Measurements from ENCODE around the gene VAPB.
"Not testable (repeated sequence)": the region's sequence is repeated elsewhere in the genome, so short reads cannot be mapped to it uniquely, and the experiment has no call there.

The VAPB gene, protein sequence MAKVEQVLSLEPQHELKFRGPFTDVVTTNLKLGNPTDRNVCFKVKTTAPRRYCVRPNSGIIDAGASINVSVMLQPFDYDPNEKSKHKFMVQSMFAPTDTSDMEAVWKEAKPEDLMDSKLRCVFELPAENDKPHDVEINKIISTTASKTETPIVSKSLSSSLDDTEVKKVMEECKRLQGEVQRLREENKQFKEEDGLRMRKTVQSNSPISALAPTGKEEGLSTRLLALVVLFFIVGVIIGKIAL

DNA sequence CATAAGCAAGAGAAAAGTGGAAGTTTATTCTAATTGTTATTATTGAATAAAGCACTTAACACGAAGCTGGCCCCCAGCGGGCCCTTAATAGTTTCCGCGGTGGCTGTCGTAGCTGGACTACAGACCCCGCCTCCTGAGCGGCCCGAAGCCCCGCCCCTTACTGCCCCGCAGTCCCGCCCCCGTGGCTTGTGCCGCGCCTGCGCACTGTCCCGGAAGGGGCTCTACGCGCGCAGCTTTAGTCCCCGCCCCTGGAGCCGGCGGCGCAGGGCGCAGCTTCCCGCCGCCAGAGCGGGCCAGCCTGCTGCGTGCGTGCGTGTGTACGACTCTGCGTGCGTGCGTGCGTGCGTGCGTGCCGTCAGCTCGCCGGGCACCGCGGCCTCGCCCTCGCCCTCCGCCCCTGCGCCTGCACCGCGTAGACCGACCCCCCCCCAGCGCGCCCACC is at the start of gene VAPB:
Gene VAPB (plus strand): TSS at position 348 of the 442 bp plus-strand sequence. CDS start 231 bp downstream, outside the sequence.
- DNase-seq (ENCODE audit: low spot score) = peak; percentile 97

DNA sequence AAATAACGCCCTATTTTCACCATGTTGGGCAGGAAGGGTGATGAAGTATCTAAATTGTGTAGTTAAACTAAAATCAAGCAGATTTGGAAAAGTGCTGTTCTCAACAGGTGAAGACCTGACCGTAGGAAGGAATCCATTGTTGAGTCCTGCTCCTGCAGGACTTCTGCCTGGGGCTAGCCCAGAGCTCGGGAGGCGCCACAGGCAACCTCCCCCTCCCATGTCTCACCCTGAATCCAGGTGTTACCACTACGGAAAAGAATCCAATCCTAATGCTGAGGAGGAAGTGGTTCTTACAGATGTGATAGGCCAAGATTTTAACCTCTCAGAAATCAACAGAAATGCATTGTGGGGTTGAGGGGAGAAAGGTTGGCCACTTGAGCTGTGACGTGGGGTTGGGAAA is 49.3 kb upstream of the VAPB start:
- no peak for DNase-seq (ENCODE audit: low spot score)

DNA sequence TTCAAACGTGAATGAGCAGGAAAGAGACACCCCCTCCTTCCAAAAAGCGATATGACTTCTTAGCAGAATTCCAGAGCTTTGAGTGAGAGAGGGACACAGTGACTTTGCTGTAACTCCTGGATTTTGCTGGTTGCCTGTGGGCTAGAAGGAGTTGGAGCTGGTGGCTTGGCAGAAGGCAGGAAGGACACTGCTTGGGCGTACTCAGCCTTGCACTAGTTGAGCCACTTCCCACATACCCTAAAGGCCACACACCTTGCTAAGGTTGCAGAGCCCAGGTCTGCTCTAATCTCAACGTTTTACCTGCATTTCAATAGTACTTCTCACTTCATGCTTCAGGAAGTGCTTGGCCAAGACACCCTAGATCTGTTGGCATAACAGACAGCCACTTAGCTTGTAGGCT is 48.9 kb upstream of the VAPB start:
- DNase-seq (ENCODE audit: low spot score) = no peak

DNA sequence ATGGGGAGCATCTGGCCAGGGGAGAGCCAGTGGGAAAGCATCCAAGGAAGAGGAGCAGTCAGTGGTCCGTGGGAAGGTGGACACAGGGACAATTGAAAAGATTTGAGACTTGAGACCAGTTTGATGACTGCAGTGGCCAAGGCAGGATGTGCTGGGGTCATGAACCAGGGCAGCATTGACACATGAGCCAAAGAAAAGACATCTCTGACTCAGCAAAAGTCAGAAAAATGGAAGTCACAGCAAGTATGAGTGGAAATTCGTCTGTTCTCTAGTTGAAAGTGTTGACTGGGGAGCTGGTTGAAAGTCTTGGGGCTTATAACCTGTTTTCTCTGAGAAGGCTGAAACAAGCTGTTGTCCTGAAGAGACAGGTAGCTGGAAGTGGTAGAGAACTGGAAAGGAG is 48.2 kb upstream of the VAPB start:
- peak; percentile 44 for DNase-seq (ENCODE audit: low spot score)

DNA sequence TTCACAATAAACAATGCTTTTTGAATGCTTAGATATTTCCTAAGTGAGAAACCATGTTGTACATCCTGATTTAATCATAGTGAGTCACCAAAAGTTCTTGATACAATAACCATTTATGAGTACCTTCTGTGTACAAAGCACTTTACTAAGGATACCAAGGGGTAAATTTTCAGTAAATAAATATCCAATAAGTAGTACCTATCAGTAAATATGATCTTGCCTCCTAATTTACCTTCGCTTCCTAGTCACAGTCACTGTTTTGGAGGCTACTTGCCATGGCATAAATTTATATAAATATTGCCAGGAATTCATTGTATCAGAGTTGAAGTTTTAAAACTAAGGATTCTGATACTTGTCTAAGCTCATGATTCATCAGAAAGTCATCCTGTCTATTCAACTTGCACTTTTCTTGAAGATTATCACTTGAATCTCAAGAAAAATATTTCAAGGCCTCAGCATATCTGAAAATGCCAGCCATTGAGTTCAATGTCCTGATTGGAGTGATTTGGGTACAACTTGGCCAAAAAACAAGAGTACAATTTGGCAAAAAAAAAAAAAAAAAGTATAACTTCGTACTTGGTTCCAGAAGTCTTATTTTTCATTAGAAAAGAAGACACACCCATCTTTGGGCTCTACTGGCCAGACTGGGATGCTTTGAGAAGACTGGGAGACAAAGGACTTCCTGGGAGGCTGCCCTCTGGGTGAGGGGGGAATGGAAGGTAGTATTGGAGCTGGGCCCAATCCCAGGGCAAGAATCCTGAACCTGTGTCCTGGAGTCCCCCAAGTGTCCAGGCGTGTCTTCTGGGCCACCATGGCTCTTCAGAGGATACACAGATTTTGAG is 46.7 kb upstream of the VAPB start:
- peak; percentile 67 for DNase-seq (ENCODE audit: low spot score)

DNA sequence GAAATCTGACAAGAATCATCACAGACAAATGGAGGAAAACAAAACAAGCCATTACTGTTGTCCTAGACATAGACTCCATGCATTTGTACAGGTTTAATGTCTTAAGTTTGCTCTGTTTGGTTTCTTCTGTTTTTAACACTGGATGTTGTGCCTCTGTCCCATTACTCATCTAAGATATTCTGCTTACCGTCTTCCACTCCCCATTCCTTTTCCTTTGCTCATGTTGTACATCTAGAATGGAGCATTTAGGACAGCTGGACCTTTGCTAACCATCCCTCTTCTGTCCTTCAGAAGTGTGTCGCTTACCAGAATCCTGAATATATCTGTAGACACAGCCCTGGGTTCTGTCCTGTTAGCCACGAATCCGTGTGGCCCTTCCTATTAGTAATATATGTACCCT is 44.3 kb upstream of the VAPB start:
- DNase-seq (ENCODE audit: low spot score) = no peak

DNA sequence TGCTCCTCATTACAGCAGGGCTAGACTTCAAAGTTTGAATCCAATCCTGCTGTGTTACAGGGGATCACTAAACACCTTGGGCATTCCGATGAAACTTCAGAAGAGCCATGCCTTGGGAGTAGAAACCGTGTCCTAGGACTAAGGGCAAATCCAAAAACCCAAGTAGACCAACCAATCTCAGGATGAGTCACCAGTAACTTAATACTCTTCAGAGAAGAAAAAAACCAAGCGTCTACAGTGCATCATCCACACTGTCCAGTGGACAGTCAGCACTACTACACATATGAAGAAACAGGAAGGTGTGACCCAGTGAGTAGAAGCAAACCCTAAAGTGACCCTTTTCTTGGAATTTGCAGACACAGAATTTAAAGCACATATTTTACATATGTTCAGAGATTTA is 39.5 kb upstream of the VAPB start:
- peak; percentile 59 for DNase-seq (ENCODE audit: low spot score)

DNA sequence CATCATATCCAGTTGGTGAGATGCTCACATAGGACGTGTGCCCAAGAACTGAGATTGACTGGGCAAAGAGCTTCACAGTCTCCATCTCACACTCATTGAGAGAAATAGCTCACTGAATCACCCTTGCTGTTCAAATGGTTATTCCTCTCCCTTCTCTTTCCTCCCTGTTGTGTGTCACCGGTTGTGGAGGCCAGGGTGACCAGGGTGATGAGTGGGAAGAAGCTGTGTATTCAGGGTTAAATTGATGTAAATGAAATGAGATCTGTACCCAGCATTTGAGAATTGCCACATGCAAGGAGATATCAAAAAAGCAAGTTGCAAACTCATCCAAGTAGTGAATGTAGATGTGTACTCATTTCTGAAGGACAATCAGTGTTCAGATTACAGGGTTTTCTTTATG is 36.6 kb upstream of the VAPB start:
- DNase-seq (ENCODE audit: low spot score) = no peak

DNA sequence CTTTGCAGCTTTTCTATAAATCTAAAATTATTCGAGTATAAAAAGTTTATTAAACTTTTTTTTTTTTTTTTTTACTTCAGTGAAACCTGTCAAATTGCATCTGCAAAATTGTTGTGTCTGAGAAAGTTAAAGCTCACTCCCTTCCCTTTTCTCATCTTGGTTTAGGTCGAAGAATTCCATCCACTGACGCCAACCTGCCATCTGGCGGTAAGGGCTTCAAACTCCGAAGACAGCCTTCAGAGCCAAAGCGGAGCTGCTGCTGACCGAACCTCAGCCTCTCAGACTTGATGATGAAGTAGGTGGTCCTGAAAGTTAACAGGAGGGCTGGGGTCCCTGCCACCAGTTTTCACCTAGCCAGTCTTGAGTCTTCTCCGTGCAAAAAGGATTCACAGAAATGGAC is 29.6 kb upstream of the VAPB start:
- no peak for DNase-seq (ENCODE audit: low spot score)

DNA sequence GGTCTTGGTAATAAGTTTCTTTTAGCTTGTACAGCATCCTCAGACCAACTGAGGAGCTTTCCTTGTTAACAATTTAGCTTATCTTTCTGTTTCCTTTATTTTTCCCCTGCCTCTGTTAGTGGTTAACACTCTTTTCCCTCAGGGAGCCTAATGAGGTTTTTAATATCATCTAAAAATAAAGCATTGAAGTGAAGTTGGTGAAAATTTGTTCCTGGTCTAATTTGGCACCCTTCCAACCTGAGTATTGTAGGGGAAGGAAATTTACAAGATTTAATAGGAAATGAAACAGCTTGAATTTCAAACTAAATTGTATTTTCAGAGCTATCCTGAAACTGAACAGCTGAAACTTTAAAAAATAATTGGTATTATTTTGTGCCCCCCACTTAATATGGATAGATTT is 28.1 kb upstream of the VAPB start:
- no peak for DNase-seq (ENCODE audit: low spot score)

DNA sequence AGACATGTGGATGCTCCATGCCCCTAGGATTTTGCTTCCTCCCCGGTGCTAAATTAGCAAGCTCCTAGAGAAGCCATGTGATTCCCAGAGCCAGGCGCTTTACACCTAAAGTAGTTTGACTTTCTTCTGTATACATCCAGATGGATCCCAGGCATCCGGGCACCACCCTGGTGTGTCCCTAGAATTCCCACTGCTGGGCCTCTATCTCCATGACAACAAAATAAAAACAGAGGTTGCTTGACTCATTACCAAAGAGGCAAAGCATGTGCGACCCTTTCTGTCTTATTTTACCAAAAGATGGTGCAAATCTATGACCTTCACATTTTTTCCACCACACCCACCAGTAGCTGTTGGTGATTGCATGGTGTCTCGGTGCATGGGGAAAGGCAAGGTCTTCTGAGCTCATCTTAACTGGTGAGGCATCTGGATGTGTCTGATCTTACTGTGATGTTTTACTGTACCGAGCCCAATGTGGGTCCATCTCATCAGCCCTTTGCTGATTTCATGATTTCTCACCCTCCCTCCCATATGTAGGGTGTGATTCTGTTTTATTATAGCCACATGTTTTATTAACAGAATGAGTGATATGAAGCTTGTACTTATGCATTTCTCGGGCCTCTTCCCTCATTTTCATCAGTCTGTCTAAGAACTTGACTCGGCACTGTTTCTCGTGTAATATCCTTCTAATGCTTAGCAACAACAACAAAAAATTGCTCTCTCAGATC is 27.4 kb upstream of the VAPB start:
- peak; percentile 4 for DNase-seq (ENCODE audit: low spot score)

DNA sequence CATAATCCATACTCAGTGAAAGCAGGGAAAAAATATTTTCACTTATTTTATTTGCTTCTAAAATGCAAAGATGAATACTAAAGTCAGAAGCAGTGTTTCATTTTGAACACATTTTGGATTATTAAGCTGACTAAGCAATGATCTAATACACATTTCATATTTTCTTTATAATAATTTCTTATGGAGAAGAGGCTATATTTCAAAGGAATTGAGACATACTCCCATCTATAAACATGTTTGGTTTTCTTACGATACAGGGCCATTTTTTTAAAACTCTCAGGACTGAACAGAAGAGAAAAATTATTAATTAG is 26.9 kb upstream of the VAPB start:
- DNase-seq (ENCODE audit: low spot score) = no peak

DNA sequence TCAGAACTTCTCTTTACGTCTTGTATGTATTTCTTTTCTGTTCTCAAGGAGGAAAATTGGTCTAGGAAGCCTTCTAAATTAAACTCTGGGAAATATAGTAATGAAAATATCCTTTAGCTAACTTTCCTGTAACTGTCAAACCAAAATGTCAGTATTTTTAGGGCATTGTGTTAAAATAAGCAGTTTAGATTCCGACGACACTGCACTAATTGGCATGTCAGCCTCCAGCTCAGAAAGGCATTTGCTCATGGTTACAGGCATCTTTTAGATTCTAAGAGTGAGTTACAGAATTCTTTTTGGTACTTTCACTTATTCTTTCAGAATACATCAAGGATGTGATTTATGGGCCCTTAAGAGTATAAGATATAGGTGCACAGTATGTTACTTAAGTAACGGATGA is 26.1 kb upstream of the VAPB start:
- DNase-seq (ENCODE audit: low spot score) = no peak

DNA sequence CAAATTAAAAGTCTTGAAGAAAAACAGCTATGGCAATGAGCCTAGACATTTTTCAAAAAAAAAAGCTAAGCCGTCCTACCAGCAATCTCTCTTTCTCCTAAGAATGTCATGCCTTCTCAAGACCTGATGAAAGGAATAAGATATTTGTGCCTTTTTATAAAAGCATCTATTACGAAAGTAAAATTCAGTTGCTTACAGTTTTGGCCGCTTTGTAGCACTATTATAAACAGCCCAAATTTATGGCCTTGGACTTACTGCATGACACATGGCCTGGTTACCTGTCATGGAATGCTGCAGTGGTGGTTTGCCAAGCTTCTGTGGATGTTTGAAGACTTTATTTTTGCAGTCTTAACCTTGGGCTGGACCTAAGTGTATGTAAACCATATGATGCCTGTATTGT is 22.2 kb upstream of the VAPB start:
- DNase-seq (ENCODE audit: low spot score) = no peak

DNA sequence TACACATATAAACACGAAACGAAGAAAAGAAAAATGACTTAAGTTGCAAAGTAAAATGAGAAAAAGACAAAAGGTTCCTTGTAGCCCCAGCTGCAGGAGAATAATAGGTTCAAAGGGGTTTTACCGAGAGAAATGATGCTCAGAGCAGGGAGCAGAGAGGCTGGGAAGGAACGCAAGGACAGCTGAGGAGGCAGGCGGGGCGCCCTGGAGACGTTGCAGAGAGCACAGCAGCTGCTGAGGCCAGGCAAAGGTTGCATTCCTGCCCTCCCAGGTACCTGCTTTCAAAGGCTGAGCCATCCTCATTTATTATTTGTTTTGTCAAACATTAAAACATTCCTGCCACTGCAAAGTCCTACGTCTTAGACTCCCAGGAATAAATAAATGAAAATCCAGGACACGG is 16.2 kb upstream of the VAPB start:
- peak; percentile 13 for DNase-seq (ENCODE audit: low spot score)

DNA sequence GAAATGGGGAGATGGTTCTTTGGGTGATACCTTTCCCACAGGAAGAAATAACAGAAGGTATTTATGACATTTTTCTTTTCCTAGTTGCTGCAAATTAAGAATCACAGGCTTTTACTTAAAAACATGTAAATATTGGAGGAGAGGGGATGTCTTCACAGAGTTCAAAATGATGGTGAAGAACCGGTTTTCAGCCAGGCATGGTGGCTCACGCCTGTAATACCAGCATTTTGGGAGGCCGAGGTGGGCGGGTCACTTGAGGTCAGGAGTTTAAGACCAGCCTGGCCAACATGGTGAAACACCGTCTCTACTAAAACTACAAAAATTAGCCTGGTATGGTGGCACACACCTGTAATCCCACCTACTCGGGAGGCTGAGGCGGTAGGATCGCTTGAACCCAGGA is 15.7 kb upstream of the VAPB start:
- DNase-seq (ENCODE audit: low spot score) = not testable (repeated sequence)

DNA sequence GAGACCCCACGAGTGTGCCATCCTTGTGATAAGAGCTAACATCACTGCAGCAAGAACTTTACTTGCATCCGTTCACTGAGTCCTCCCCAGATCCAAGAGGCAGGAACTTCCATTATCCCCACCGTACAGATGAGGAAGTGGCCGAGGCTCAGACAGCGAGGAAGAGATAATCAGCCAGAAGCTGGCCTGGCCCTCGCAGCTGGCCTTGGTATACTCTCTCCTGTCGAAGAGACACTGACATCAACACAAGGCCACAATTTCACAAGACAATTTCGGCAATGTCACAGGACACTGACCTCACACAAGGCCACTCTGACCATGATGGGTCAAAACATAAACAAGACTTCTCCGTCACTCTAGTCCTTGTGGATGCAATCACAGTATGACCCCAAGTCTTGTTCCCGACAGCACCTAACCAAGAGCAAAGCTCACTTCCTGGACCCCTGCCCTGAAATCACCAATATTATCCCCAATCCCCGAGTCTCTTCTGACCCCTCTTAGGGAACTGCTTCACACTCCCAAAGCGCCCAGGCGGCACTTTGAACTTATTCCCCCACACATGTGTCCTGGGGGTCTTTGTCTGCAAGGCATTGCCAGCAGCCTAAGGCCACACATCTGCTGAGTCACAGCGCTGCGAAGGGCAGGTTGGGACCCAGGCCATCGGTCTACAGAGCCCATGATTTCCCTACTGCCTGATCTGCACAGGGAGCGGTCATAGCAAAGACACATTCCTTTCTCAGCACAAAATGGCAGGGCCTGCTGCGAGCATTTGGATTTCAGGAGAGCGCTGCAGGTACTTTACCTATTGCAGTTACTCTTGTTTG is 14.8 kb upstream of the VAPB start:
- no peak for DNase-seq (ENCODE audit: low spot score)

DNA sequence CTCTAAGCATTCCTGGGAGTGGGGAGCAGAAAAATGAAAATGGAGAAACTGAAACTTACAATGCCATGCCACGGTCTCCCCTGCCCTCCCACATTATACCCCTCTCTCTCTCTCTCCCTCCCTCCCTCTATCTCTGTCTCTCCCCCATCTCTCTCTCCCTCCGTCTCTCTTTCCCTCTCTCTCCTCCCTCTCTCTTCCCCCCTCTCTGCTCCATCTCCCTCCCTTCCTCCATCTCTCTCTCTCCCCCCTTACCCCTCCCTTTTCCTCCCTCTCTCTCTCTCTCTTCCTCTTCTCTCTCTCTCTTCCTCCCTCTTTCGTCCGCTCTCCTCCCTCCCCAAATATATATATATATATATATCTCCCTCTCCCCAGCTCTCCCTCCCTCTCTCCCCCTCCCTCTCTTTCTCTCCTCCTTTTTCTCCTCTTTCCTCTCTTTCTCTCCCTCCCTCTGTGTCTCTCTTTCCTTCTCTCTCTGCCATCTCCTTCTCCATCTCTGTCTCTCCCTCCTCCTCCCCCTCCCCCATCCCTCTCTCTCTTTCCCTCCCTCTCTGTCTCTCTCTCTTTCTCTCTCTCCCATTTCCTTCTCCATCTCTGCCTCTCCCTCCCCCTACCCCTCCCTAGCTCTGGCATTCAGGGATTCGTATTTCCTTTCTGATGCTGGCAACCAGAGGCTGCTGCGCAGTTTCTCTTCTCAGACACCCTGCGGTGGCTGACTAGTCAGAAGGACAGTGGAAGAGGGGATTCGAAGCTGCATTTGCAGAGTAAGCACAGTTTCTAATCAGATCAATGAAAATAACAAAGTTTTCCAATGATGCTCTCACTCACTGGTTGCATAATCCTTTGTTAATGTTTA is 13.9 kb upstream of the VAPB start:
- DNase-seq (ENCODE audit: low spot score) = no peak

DNA sequence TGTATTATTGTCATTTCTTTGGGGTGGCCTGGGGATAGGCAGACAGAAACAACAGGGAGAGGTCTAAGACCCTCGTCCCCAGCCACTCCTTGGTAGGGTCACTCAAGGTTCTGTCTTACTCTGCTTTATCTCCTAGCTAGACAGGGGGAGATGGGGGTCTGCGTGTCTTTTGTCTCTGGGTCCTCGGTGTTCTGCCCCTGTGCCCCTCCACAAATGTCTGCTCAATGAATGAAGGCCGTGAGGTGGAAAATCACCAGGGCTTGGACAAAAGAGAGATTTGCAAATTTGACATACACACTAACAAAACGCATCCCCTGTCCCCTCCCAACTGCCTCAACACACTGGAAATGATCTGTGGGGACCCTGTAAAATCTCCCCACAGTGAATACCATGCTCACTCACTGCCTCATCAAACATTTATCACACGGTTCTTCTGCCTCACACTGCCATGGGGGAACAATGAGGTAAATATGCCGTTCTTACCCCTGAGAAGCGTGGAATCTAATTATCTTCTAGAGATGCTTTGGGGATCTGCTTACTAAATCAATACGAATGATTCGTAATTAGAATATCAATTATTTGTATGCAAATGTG is 13.2 kb upstream of the VAPB start:
- DNase-seq (ENCODE audit: low spot score) = no peak

DNA sequence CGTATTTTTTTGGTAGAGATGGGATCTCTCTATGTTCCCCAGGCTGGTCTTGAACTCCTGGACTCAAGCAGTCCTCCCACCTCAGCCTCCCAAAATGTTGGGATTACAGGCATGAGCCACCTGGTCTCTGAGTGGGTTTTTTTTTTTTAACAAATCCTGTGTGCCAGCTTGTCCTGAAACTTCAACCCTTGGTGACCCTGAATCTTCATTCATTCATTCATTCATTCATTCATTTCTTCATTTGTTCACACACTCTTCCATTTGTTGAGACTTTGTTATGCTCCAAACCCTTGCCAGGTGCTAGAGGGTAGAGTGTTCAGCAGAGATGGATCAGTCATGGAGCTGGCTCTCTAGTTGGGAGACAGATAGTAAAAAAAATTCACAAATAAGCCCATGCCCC is 12.0 kb upstream of the VAPB start:
- no peak for DNase-seq (ENCODE audit: low spot score)
